Upper lobe of left lung (tissue), 6 donors: Measurements from ENCODE around the gene CCDC51. TPM values are rescaled to one million over a fixed set of nuclear protein-coding genes. Genes with fewer than 3 reads are reported as not detected.

Experiments
- ATAC-seq, 2 donors: fragments of 200-7000 bp; cut with Tn5 transposase; one replicate each; pipeline ENCODE4 v1.9.1; 2022; ENCODE audit warnings: mild to moderate bottlenecking in 2 of 2, moderate library complexity in 2 of 2; ENCODE audit not compliant: low FRiP score in 2 of 2
- DNase-seq, 2 donors: peaks; one replicate each; pipeline ENCODE4 v3.0.0-alpha.2; 2019 to 2020
- H3K27ac ChIP-seq, 4 donors: fragments of 200-600 bp; sonication (generic); one replicate each; pipeline ENCODE4 v1.5.1; 2016 to 2019
- H3K27me3 ChIP-seq, 4 donors: fragments of 200-600 bp; sonication (generic); one replicate each; pipeline ENCODE4 v1.5.1; 2017 to 2019
- H3K36me3 ChIP-seq, 4 donors: fragments of 200-600 bp; sonication (generic); one replicate each; pipeline ENCODE4 v1.5.1; 2016 to 2019
- H3K4me1 ChIP-seq, 4 donors: fragments of 200-600 bp; sonication (generic); one replicate each; pipeline ENCODE4 v1.5.1; 2018 to 2019
- H3K4me3 ChIP-seq, 4 donors: fragments of 200-600 bp; sonication (generic); one replicate each; pipeline ENCODE4 v1.5.1; 2017 to 2019; ENCODE audit warnings: mild to moderate bottlenecking in 2 of 4, moderate library complexity in 1 of 4
- H3K9me3 ChIP-seq, 4 donors: fragments of 200-600 bp; sonication (generic); one replicate each; pipeline ENCODE4 v1.5.1; 2018 to 2019
- CTCF ChIP-seq, 6 experiments: fragments of 450-650 bp in 4 of 6; fragments of 200-600 bp in 2 of 6; sonication (generic) in 2 of 6; IDR thresholded peaks; one replicate each; pipeline ENCODE4 v1.5.1; 2016 to 2019; ENCODE audit warnings: antibody characterized with exemption in 6 of 6
- EP300 ChIP-seq, 4 donors: sonication (generic); formaldehyde crosslinking; IDR thresholded peaks; one replicate each; pipeline ENCODE4 v1.5.1; 2017; ENCODE audit warnings: antibody characterized with exemption in 4 of 4, control low read depth in 2 of 4
- POLR2A ChIP-seq, 4 donors: fragments of 450-650 bp; IDR thresholded peaks; one replicate each; pipeline ENCODE4 v1.5.1; 2016 to 2017; ENCODE audit warnings: antibody characterized with exemption in 4 of 4, mild to moderate bottlenecking in 2 of 4
- POLR2AphosphoS5 ChIP-seq, 2 donors: sonication (generic); formaldehyde crosslinking; IDR thresholded peaks; one replicate each; pipeline ENCODE4 v1.5.1; 2017; ENCODE audit warnings: antibody characterized with exemption in 2 of 2
- whole genome bisulfite sequencing, 2 donors: methylation state at CpG; one replicate each; pipeline ENCODE4 v1.1.5; 2017 to 2018; 5-methylcytosine and 5-hydroxymethylcytosine counted together
- total RNA-seq, 6 donors: library from RNA; depleted of rRNA in 4 of 6; stranded (reverse); fragments of >200 nt in 4 of 6; gene quantifications; one replicate each; pipeline versions ENCODE4 v1.1.0 to v1.2.1, GENCODE V29; 2016 to 2021
- donor health status: DM: no; HTN: no; CAD: no; lungs with moderate emphysema.
- donor health status: DM: no; HTN: yes; CAD: no; lungs with severe emphysema.

CCDC51 gene
- total RNA-seq, 6 donors from 2014 or later: 6.3 to 18.2 (median 13.2) TPM

- Histone ChIP-seq H3K27ac (peak overlapping the region in 2 of 4 donors; percentile 52 to 55), H3K4me1 (peaks cover 21 to 42% (median 23%) of the 10 kb centered on the region in 4 donors), H3K9me3 (no peaks in the 10 kb centered on the region), H3K4me3 (no peak overlapping the region), H3K27me3 (no peaks in the 10 kb centered on the region), H3K36me3 (peaks cover 0 to 21% (median 12%) of the 10 kb centered on the region in 4 donors)
- WGBS, 2 donors: 0% methylated on average over 1 of the region's 1 CpG
- no peak for DNase-seq
- no peak for TF ChIP-seq CTCF (IDR thresholded peaks at IDR 0.05)
- no peak for TF ChIP-seq EP300 (IDR thresholded peaks at IDR 0.05)
- no peak for TF ChIP-seq POLR2AphosphoS5 (IDR thresholded peaks at IDR 0.05)
- no peak for TF ChIP-seq POLR2A (IDR thresholded peaks at IDR 0.05)
- no peak for ATAC-seq
Measured at GRCh38 chr3:48436477-48436787, 3.5 kb downstream of the CCDC51 start.

GRCh38 chr3:48435774-48436476, 4.0 kb downstream of the CCDC51 start:
- peaks cover 0 to 21% (median 11%) of the 10 kb centered on the region in 4 donors for H3K36me3 ChIP-seq
- H3K4me3 ChIP-seq: no peak overlapping the region
- H3K9me3 ChIP-seq: no peaks in the 10 kb centered on the region
- H3K4me1 ChIP-seq: peaks cover 16 to 37% (median 18%) of the 10 kb centered on the region in 4 donors
- H3K27ac ChIP-seq: peak overlapping the region in 3 of 4 donors; percentile 19 to 55 (median 52)
- no peak for TF ChIP-seq POLR2A (IDR thresholded peaks at IDR 0.05)
- peak; percentile 97 to 99 (median 98) for TF ChIP-seq CTCF (IDR thresholded peaks at IDR 0.05)
- TF ChIP-seq EP300 (IDR thresholded peaks at IDR 0.05): no peak
- TF ChIP-seq POLR2AphosphoS5 (IDR thresholded peaks at IDR 0.05): no peak
- DNase-seq (peak in 1 of 2 donors; percentile 90), ATAC-seq (peak; percentile 76 to 78)
- WGBS, 2 donors: 33 to 35% methylated on average over 6 to 7 of the region's 7 CpGs
- H3K27me3 ChIP-seq: no peaks in the 10 kb centered on the region

- H3K36me3 ChIP-seq: peaks cover 0 to 21% (median 11%) of the 10 kb centered on the region in 4 donors
- H3K9me3 ChIP-seq: no peaks in the 10 kb centered on the region
- TF ChIP-seq CTCF (IDR thresholded peaks at IDR 0.05): no peak
- TF ChIP-seq EP300 (IDR thresholded peaks at IDR 0.05): no peak
- no peak for TF ChIP-seq POLR2A (IDR thresholded peaks at IDR 0.05)
- TF ChIP-seq POLR2AphosphoS5 (IDR thresholded peaks at IDR 0.05): no peak
- no peak overlapping the region for H3K4me3 ChIP-seq
- DNase-seq: no peak
- 88 to 90% methylated on average over 4 of the region's 4 CpGs for WGBS, 2 donors
- no peak for ATAC-seq
- H3K27me3 ChIP-seq: no peaks in the 10 kb centered on the region
- peaks cover 19 to 36% (median 20%) of the 10 kb centered on the region in 4 donors for H3K4me1 ChIP-seq
- peak overlapping the region; percentile 5 to 55 (median 32) for H3K27ac ChIP-seq
Measured at GRCh38 chr3:48435223-48435595, 4.7 kb downstream of the CCDC51 start.

- WGBS, 2 donors: 67% methylated on average over 11 to 15 of the region's 15 CpGs
- no peak for ATAC-seq
- TF ChIP-seq EP300 (IDR thresholded peaks at IDR 0.05) (no peak), POLR2AphosphoS5 (IDR thresholded peaks at IDR 0.05) (no peak), CTCF (IDR thresholded peaks at IDR 0.05) (no peak), POLR2A (IDR thresholded peaks at IDR 0.05) (no peak)
- Histone ChIP-seq H3K4me1 (peaks cover 24 to 41% (median 25%) of the 10 kb centered on the region in 4 donors), H3K27me3 (no peaks in the 10 kb centered on the region), H3K36me3 (peaks cover 0 to 21% (median 11%) of the 10 kb centered on the region in 4 donors), H3K27ac (peak overlapping the region; percentile 5 to 45 (median 30)), H3K9me3 (no peaks in the 10 kb centered on the region), H3K4me3 (no peak overlapping the region)
- no peak for DNase-seq
Measured at GRCh38 chr3:48434591-48435222, 5.2 kb downstream of the CCDC51 start.
